ENCODE results near the gene NUDT17. TPM values are rescaled to one million over a fixed set of nuclear protein-coding genes. Genes with fewer than 3 reads are reported as not detected.

The NUDT17 gene
- 2.7 and 2.8 TPM in 2 replicates for total RNA-seq (2021; fragmentation: NEBNext Ultra II Directional; extraction: Animal tissue kit (Norgen Biotek cat#: 25700))
- 4.1 and 5.1 TPM in 2 replicates for polyA plus RNA-seq (2011; rRNA removed)
- 5.5 TPM for polyA plus RNA-seq (2011; cell fraction: cytosol; rRNA removed)
- polyA plus RNA-seq (2011; cell fraction: nucleus; rRNA removed), result 6.3 TPM
- polyA plus RNA-seq (2012, experiment 1 of 2), result 2.5 to 3.7 TPM (median 3.2 TPM) in 4 replicates
- 8.8 TPM for polyA plus RNA-seq (2012, experiment 2 of 2)
- 2.4 TPM for polyA plus RNA-seq (2013, experiment 1 of 2)
- 2.2 TPM for polyA plus RNA-seq (2013, experiment 2 of 2)
- polyA minus RNA-seq (2011; rRNA and poly(A)+ RNA removed), result 1.3 and 2.0 TPM in 2 replicates
- polyA minus RNA-seq (2011; cell fraction: cytosol; rRNA and poly(A)+ RNA removed), result 1.0 TPM
- polyA minus RNA-seq (2011; cell fraction: nucleus; rRNA and poly(A)+ RNA removed), result 1.2 TPM
- long read RNA-seq, experiment 1, partial matches to known transcripts, result 2 of 3 reads
- long read RNA-seq, experiment 1, other reads (novel, unspliced or antisense), result 1 of 3 reads
- long read RNA-seq, experiment 2, partial matches to known transcripts, result 0 of 1 reads
- long read RNA-seq, experiment 2, other reads (novel, unspliced or antisense), result 1 of 1 reads

GRCh38 chr1:145845514-145846161, at the start of gene NUDT17:
NUDT17 (plus strand) TSS chr1:145845630; CDS start chr1:145845641, 11 bp downstream.
- 3% methylated on average over 48 of the region's 50 CpGs; no CpG with 5 or more reads in 1 of the 2 experiments for WGBS, 2 experiments (ENCODE audit: extremely low coverage in 1 of 2, insufficient coverage in 1 of 2, insufficient read length in 1 of 2, insufficient replicate concordance in 2 of 2, low coverage in 1 of 2, low lambda C conversion rate in 2 of 2, missing lambda C conversion rate in 1 of 2)
- POLR2A ChIA-PET (ENCODE audit: partially characterized antibody), result interaction anchor here (0.8 to 8.2 kb wide), 14 partner anchors 9 to 206 kb away, joined by 3 to 95 read pairs (median 8); partner anchors contain the start of genes PIAS3, POLR3C, RBM8A and RNF115
- FAIRE-seq, result no peak

More at GRCh38 chr1:145845514-145846161, at the start of gene NUDT17:
- Histone ChIP-seq H2AK5ac (ENCODE audit: low read depth, low read length) (no peak within 1 kb of the TSS), H3K4me1 (replicated peaks in 1 of 4; ENCODE audit: control insufficient read depth in 3 of 4, insufficient read depth in 4 of 4, low read length in 3 of 4) (peaks cover 0 to 8% (median 0%) of the 10 kb centered on the region in 4 experiments; a peak in 2 of 7 replicates), H2AFZ (ENCODE audit: low read length) (peak within 1 kb of the TSS; percentile 62; the same call in 1 of the 2 replicates), H3K9me3 (ENCODE audit: insufficient read depth in 2 of 2, low read depth in 1 of 2, low read length in 1 of 2) (no peaks in the 10 kb centered on the region), H3K4me2 (ENCODE audit: insufficient read depth in 1 of 2, low read depth in 2 of 2, low read length in 2 of 2) (peak within 1 kb of the TSS; percentile 47 to 89), H3K9ac (replicated peaks in 1 of 4; ENCODE audit: extremely low read depth in 1 of 4, low read depth in 3 of 4, low read length in 3 of 4) (peak within 1 kb of the TSS in 3 of 4 experiments; percentile 37 to 59 (median 54); a peak in 5 of 7 replicates), H3K4me3 (ENCODE audit: extremely low read depth in 1 of 4, insufficient read depth in 2 of 4, low read depth in 3 of 4, low read length in 4 of 4) (peak within 1 kb of the TSS; percentile 43 to 77 (median 66)), H3K4ac (replicated peaks; ENCODE audit: insufficient read length, low read depth, low read length) (no peak within 1 kb of the TSS), H4K20me1 (replicated peaks in 1 of 2; ENCODE audit: control insufficient read depth in 1 of 2, insufficient read depth in 2 of 2, low read length in 2 of 2) (peaks cover 2 to 4% of the 10 kb centered on the region in 2 experiments), H3K14ac (ENCODE audit: insufficient read length) (no peak within 1 kb of the TSS), H3K79me2 (ENCODE audit: control insufficient read depth in 1 of 2, insufficient read depth in 2 of 2, low read length in 2 of 2) (no peaks in the 10 kb centered on the region), H3K79me1 (ENCODE audit: low read depth, low read length) (no peaks in the 10 kb centered on the region), H2BK15ac (ENCODE audit: low read length) (no peak within 1 kb of the TSS), H2BK5ac (ENCODE audit: low read depth, low read length) (peak within 1 kb of the TSS; percentile 45; the same call in 1 of the 2 replicates), H3K27me3 (replicated peaks in 1 of 4; ENCODE audit: control insufficient read depth in 3 of 4, extremely low read depth in 1 of 4, insufficient read depth in 3 of 4, low read length in 3 of 4) (no peaks in the 10 kb centered on the region), H3K56ac (replicated peaks; ENCODE audit: insufficient read length, low read depth, low read length) (no peak within 1 kb of the TSS), H3K36me3 (ENCODE audit: control insufficient read depth in 2 of 4, insufficient read depth in 4 of 4, low read length in 3 of 4) (peaks cover 6 to 40% (median 36%) of the 10 kb centered on the region in 4 experiments; a peak in 7 of 8 replicates), H2BK20ac (ENCODE audit: low read length) (peak within 1 kb of the TSS; percentile 21; the same call in 1 of the 2 replicates), H2BK12ac (ENCODE audit: low read depth, low read length) (no peak within 1 kb of the TSS), H3K23me2 (ENCODE audit: low read depth, low read length) (peaks cover 3% of the 10 kb centered on the region), H2BK120ac (replicated peaks; ENCODE audit: low read depth, low read length) (no peak within 1 kb of the TSS), H4K91ac (replicated peaks; ENCODE audit: insufficient read length, low read length) (no peak within 1 kb of the TSS), H4K5ac (ENCODE audit: insufficient read length, low read depth, low read length) (peak within 1 kb of the TSS; percentile 79), H3K23ac (ENCODE audit: insufficient read length) (no peak within 1 kb of the TSS), H4K8ac (ENCODE audit: extremely low read depth, insufficient read depth, low read length) (peak within 1 kb of the TSS; percentile 79), H3K27ac (ENCODE audit: low read depth, low read length) (peak within 1 kb of the TSS; percentile 51; the same call in 1 of the 2 replicates), H3K18ac (ENCODE audit: extremely low read depth, low read length) (peak within 1 kb of the TSS; percentile 62; the same call in 1 of the 2 replicates)
- CTCF ChIA-PET (ENCODE audit: partially characterized antibody), result interaction anchor here (0.7 to 9.6 kb wide), 37 partner anchors 15 to 188 kb away, joined by 3 to 214 read pairs (median 5); partner anchors contain the start of genes ANKRD34A, ANKRD35, ITGA10 and LIX1L
- peak; percentile 38 to 93 for DNase-seq (ENCODE audit: low read depth in 1 of 2, low spot score in 2 of 2)
